A204.1 (cell line): ENCODE results near the gene OLFML1.

Experiments used
- FAIRE-seq: peaks from 2 replicates; lab custom pipeline; 2012; peaks lifted over from hg19 to GRCh38; lab: Jason Lieb, UNC

Gene OLFML1

DNA sequence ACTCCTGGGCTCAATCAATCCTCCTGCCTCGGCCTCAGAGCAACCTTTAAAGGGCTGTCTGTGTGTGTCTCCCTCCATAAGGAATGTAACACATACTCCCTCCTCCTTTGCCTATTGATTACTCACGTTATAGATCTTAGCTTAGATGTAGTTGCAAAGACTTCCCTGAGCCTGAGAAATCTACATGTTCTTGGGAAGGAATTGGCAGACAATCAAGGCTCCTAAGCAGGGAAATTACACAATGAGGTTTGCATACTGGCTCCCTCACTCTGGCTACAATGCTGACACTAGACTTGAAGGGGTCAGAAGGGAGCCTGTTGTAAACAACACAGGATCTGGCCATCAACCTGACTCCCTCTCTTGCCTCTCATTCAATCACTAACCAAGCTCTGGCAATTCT lies 5.2 kb upstream of the OLFML1 start:
- FAIRE-seq: no peak

- FAIRE-seq: no peak
These were observed 1.2 kb upstream of the OLFML1 start for GRCh38 chr11:7484131-7484530.

- FAIRE-seq: no peak
These were observed 661 bp upstream of the OLFML1 start for GRCh38 chr11:7484645-7485044.

GRCh38 chr11:7486098-7486780 lies 933 bp downstream of the OLFML1 start:
- no peak for FAIRE-seq

- FAIRE-seq: no peak
These were observed 1.5 kb downstream of the OLFML1 start for GRCh38 chr11:7486781-7487140.

DNA sequence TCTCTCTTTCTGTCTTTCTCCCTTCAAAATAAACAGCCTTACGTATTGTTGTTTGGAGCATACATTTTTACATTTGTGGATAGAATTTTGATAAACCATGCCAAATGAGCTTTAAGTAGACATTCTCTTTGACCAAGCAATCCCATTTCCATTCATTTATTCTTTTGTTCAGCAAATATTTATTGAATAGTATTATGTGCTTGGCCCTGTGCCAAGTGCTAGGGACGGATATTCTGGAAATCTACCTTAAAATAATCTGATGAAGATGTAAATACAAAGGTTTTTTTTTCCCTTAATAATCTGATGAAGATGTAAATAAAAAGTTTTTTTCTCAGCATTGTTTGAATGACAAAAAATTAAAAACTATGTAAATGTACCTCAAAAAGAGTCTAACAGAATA lies 2.1 kb downstream of the OLFML1 start:
- no peak for FAIRE-seq

- FAIRE-seq: no peak
These were observed 3.4 kb downstream of the OLFML1 start for GRCh38 chr11:7488681-7489080.

- no peak for FAIRE-seq
These were observed 4.1 kb downstream of the OLFML1 start for GRCh38 chr11:7489376-7489775.

- no peak for FAIRE-seq
These were observed 4.7 kb downstream of the OLFML1 start for GRCh38 chr11:7490054-7490453.

DNA sequence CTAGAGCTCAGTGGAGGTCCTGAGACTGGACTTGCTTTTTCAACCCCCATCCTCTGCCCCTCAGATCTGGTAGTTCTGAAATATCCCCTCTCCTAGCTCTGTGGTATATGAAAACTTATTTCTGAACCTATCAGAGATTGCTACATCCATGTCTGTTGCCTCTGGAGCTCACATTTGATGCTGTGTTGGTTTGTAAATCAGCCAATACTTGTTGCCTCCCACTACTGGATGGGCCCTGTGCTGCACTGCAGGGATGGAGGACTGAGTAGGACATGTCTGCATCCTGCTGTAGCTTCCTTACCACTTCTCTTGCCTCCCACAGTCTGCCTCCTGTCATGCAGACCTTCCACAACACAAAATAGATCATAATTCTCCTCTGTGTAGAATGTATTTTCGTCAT lies 5.2 kb downstream of the OLFML1 start:
- no peak for FAIRE-seq

DNA sequence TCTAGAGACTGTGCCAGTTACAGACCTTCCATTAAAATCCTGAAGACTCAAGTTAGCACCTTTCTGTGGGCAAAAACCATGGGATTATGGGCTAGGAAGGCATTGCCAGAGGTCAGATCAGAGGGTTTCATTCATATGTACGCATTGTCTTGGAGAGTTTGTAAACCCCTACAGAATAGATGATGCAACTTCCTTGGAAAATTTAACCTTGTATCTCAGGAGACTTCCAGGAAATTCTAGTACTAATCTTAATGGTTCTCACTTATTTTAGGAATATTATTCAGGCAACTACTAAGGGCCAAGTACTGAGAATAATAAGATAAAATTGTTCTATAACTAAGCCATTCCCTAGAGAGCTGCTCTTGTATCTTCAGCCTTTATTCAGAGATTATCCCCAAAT lies 6.9 kb downstream of the OLFML1 start:
- FAIRE-seq: no peak

GRCh38 chr11:7493670-7494069 lies 8.4 kb downstream of the OLFML1 start:
- FAIRE-seq: no peak

DNA sequence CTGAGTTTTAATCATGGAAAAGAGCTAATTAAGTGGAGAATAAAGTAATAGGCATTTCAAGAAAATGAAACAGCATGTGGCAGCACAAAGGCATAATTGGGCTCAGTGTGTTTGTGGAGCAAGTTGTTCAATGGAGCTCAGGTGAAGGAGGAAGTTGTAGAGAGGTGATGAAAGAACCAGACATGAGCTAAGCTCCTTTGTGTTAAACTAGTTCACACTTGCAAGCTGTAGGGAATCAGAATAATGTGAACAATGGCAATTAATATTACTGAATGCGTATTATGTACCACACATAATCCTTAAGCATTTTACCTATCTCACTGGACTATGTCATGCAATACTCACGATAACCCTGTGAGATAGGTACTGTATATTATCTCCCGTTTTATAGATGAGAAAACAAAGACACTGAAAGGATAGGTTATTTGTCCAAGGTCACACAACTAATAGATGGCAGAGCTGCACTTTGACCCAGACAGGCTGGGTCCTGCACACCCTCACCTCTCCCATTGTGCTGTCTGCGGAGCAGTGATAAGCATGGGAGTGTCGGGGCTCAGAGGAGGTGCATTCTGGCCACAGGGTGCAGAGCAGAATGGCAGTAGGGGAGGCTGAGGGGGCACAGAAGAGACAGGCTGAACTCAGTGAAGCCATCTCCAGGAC lies 8.9 kb downstream of the OLFML1 start:
- FAIRE-seq: no peak

GRCh38 chr11:7495882-7496551 lies 10.7 kb downstream of the OLFML1 start:
- no peak for FAIRE-seq

DNA sequence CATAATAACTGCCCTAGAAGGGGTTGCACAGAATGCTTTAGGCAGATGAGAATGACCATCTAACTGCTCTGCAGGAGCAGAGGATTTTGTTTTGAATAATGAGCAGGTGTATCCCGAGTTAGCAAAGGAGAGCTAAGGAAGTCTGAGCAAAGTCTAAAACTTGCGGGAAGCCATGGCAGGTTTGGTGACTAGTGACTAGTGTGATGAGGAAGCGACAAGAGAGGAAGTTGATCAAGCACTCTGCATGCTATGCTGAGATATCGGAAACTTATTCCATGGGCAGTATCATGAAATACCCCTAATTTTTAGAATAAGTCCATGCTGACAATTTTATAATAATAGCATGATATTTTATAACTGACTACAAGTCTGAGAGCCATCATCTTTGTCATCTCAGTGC lies 12.9 kb downstream of the OLFML1 start:
- FAIRE-seq: no peak

- no peak for FAIRE-seq
These were observed 13.8 kb downstream of the OLFML1 start for GRCh38 chr11:7499081-7499480.

DNA sequence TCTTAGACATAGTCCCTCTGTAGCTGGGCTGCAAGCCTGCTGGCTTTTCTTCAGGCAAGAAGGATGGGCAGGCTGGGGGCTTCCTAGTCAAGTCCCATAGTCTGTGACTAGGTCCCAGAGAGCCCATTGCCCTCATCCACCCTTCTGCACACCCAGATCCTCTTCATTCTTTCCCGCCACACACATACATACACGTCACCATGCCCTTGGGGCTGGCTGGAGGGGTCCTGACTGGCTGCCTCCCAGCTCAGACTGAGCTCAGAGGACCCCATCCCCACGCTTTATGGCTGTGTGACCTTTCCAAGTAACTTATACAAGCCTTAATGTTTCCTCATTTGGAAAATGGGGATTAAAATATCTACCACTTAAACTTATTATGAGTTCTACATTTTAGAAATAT lies 14.9 kb downstream of the OLFML1 start:
- FAIRE-seq: no peak

DNA sequence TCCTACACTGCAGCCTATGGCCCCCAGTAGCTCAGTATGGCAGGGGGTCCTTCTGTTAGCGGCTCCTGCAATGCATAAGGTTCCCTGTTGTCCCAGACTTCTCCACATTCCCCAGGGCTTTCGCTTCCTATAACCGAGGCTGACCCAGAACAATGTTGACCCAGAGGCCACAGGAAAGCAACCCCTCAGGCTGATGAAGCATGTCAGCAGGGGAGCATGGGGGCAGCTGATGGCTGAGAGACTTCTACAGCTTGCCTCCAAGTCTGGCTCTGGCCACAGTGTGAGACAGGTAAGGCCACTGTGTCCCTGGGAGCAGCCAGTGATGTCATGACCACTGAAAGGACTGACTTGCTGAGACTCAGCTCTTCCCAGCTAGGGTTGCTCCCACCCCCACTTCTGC lies 15.9 kb downstream of the OLFML1 start:
- no peak for FAIRE-seq

GRCh38 chr11:7501894-7502293 lies 16.6 kb downstream of the OLFML1 start:
- FAIRE-seq: no peak

DNA sequence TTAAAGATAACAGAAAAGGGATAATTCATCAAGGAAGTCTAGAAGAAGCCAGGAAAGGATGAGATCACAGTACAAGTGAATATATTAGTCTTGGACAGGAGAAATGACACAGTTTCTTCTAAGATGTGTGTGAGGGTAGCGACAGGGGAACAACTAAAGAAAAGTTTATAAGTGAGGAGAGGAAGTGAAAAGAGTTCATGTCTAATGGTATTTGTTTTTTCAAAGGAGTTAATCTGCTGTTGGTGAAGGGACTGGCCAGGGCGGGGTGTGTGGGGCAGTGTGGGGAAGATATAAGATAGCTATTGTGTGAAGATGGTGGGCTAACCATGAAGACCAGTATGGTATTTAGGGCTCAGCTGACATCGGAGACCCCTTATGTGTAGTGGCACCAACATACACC lies 20.9 kb downstream of the OLFML1 start:
- no peak for FAIRE-seq

GRCh38 chr11:7508087-7508486 lies 22.8 kb downstream of the OLFML1 start:
- no peak for FAIRE-seq

- no peak for FAIRE-seq
These were observed 24.7 kb downstream of the OLFML1 start for GRCh38 chr11:7509966-7510365.

- no peak for FAIRE-seq
These were observed 26.1 kb downstream of the OLFML1 start for GRCh38 chr11:7511401-7511800.
